GM23338 (cell line): Measurements from ENCODE around the gene IMPG2. TPM values are rescaled to one million over a fixed set of nuclear protein-coding genes. Genes with fewer than 3 reads are reported as not detected.

Experiments used
- ATAC-seq: fragments of 200-7000 bp; cut with Tn5 transposase; 3 replicates; pipeline ENCODE4 v1.9.1; 2020
- DNase-seq: peaks from one replicate; pipeline ENCODE4 v3.0.0-alpha.2; 2015; ENCODE audit warnings: low spot score
- H2AFZ ChIP-seq: fragments of 200-600 bp; sonication (generic); 2 replicates; pipeline ENCODE4 v1.8.0; 2016; ENCODE audit warnings: antibody characterized with exemption, mild to moderate bottlenecking, moderate library complexity
- H3F3A ChIP-seq: fragments of 200-600 bp; sonication (generic); replicated peaks from 2 replicates; pipeline ENCODE4 v1.8.0; 2017; ENCODE audit warnings: antibody characterized with exemption, mixed run types, low read depth
- H3K27ac ChIP-seq: fragments of 200-600 bp; sonication (generic); 2 replicates; pipeline ENCODE4 v1.6.1; 2016; ENCODE audit warnings: low read depth
- H3K27me3 ChIP-seq: fragments of 200-600 bp; sonication (generic); 2 replicates; pipeline ENCODE4 v1.8.0; 2016; ENCODE audit warnings: mild to moderate bottlenecking, mixed run types, moderate library complexity; ENCODE audit not compliant: insufficient read depth
- H3K36me3 ChIP-seq: fragments of 200-600 bp; sonication (generic); 2 replicates; pipeline ENCODE4 v1.8.0; 2016; ENCODE audit warnings: mild to moderate bottlenecking; ENCODE audit not compliant: insufficient read depth
- H3K4me1 ChIP-seq: fragments of 200-600 bp; sonication (generic); 2 replicates; pipeline ENCODE4 v1.8.0; 2016; ENCODE audit warnings: mild to moderate bottlenecking, moderate library complexity; ENCODE audit not compliant: insufficient read depth
- H3K4me2 ChIP-seq: fragments of 200-600 bp; sonication (generic); 2 replicates; pipeline ENCODE4 v1.7.1; 2017; ENCODE audit warnings: mixed run types
- H3K4me3 ChIP-seq: fragments of 200-600 bp; sonication (generic); 2 replicates; pipeline ENCODE4 v1.6.1; 2016; ENCODE audit warnings: mixed run types
- H3K79me2 ChIP-seq: fragments of 200-600 bp; sonication (generic); replicated peaks from 2 replicates; pipeline ENCODE4 v1.8.0; 2017; ENCODE audit warnings: mild to moderate bottlenecking; ENCODE audit not compliant: insufficient read depth
- H3K9me2 ChIP-seq: fragments of 200-600 bp; sonication (generic); 2 replicates; pipeline ENCODE4 v1.8.0; 2017; ENCODE audit not compliant: insufficient read depth
- H4K20me1 ChIP-seq: fragments of 200-600 bp; sonication (generic); replicated peaks from 2 replicates; pipeline ENCODE4 v1.8.0; 2017; ENCODE audit warnings: mild to moderate bottlenecking; ENCODE audit not compliant: insufficient read depth
- H3K27ac Mint-ChIP-seq: 2 replicates; pipeline ENCODE4 v1.8.0; 2020; ENCODE audit warnings: inconsistent platforms, mild to moderate bottlenecking, moderate library complexity, mixed read lengths
- H3K27me3 Mint-ChIP-seq: 3 replicates; pipeline ENCODE4 v1.8.0; 2022; ENCODE audit warnings: low read depth, mild to moderate bottlenecking, moderate library complexity, mixed read lengths, inconsistent platforms; ENCODE audit not compliant: insufficient read depth, poor library complexity
- H3K36me3 Mint-ChIP-seq: 3 replicates; pipeline ENCODE4 v1.8.0; 2021; ENCODE audit warnings: low read depth, mild to moderate bottlenecking, inconsistent platforms, moderate library complexity, mixed read lengths
- H3K4me1 Mint-ChIP-seq: 3 replicates; pipeline ENCODE4 v1.8.0; 2020; ENCODE audit warnings: mild to moderate bottlenecking, inconsistent platforms, mixed read lengths
- H3K4me3 Mint-ChIP-seq: 3 replicates; pipeline ENCODE4 v1.8.0; 2021; ENCODE audit warnings: moderate library complexity, mild to moderate bottlenecking, inconsistent platforms, mixed read lengths
- H3K9me3 Mint-ChIP-seq: 3 replicates; pipeline ENCODE4 v1.8.0; 2020; ENCODE audit warnings: moderate library complexity, mild to moderate bottlenecking, inconsistent platforms, mixed read lengths
- CREB1 ChIP-seq: fragments of 250-450 bp; sonication (Bioruptor Pico); IDR thresholded peaks from 2 replicates; pipeline ENCODE4 v1.5.0; 2020; ENCODE audit warnings: low read depth, mild to moderate bottlenecking, moderate library complexity
- EZH2 ChIP-seq: fragments of 200-600 bp; sonication (generic); IDR thresholded peaks from one replicate; pipeline ENCODE4 v1.8.0; 2017; ENCODE audit warnings: antibody characterized with exemption, mild to moderate bottlenecking, low read depth; ENCODE audit not compliant: unreplicated experiment
- EZH2phosphoT487 ChIP-seq: fragments of 200-600 bp; sonication (generic); IDR thresholded peaks from one replicate; pipeline ENCODE4 v1.8.1; 2018; ENCODE audit warnings: antibody characterized with exemption; ENCODE audit not compliant: unreplicated experiment
- JUNB ChIP-seq: IDR thresholded peaks from one replicate; pipeline ENCODE4 v1.6.1; 2016; ENCODE audit warnings: antibody characterized with exemption; ENCODE audit not compliant: unreplicated experiment
- NANOG ChIP-seq: IDR thresholded peaks from 2 replicates; pipeline ENCODE4 v1.6.1; 2016; ENCODE audit warnings: antibody characterized with exemption, borderline replicate concordance
- POLR2AphosphoS5 ChIP-seq: IDR thresholded peaks from 2 replicates; pipeline ENCODE4 v1.6.1; 2016; ENCODE audit warnings: antibody characterized with exemption, low read depth
- STAT1 ChIP-seq: IDR thresholded peaks from one replicate; pipeline ENCODE4 v1.6.1; 2016; ENCODE audit warnings: antibody characterized with exemption; ENCODE audit not compliant: unreplicated experiment
- ZNF114 ChIP-seq: fragments of 250-450 bp; sonication (Bioruptor Pico); IDR thresholded peaks from 2 replicates; pipeline ENCODE4 v1.5.0; 2020; ENCODE audit warnings: mild to moderate bottlenecking, moderate library complexity
- ZNF331 ChIP-seq: fragments of 250-450 bp; sonication (Bioruptor Pico); IDR thresholded peaks from 2 replicates; pipeline ENCODE4 v1.5.0; 2020; ENCODE audit warnings: low read depth, mild to moderate bottlenecking, moderate library complexity
- polyA plus RNA-seq: library from polyadenylated mRNA; unstranded; fragments of >200 nt; fragmentation: Nextera tagmentation; extraction: Ambion mirVana; gene quantifications from 2 replicates; pipeline ENCODE4 v1.2.1, GENCODE V29; 2016
- total RNA-seq: library from RNA; depleted of rRNA; stranded (reverse); fragments of >200 nt; shearing (Covaris generic); gene quantifications from 2 replicates; pipeline ENCODE4 v1.2.3, GENCODE V29; 2014
- TF ChIP-seq, protein P1 (sequence below): fragments of 250-450 bp; sonication (Bioruptor Pico); IDR thresholded peaks from 2 replicates; pipeline ENCODE4 v1.5.0; 2020; ENCODE audit warnings: mild to moderate bottlenecking, moderate library complexity
- TF ChIP-seq, protein P2 (sequence below): IDR thresholded peaks from one replicate; pipeline ENCODE4 v1.6.1; 2018; ENCODE audit warnings: antibody characterized with exemption; ENCODE audit not compliant: unreplicated experiment
- TF ChIP-seq, protein P3 (sequence below), 2 experiments: fragments of 200-600 bp in 1 of 2; sonication (generic) in 1 of 2; conservative IDR thresholded peaks; 2 replicates each; pipeline versions ENCODE4 v1.5.1 to v1.6.1; 2016 to 2017; ENCODE audit warnings: antibody characterized with exemption in 2 of 2, low read depth in 2 of 2, mild to moderate bottlenecking in 2 of 2, moderate library complexity in 1 of 2

Gene IMPG2
- total and polyA plus RNA-seq, 2 experiments from 2014 or later, result not detected

DNA sequence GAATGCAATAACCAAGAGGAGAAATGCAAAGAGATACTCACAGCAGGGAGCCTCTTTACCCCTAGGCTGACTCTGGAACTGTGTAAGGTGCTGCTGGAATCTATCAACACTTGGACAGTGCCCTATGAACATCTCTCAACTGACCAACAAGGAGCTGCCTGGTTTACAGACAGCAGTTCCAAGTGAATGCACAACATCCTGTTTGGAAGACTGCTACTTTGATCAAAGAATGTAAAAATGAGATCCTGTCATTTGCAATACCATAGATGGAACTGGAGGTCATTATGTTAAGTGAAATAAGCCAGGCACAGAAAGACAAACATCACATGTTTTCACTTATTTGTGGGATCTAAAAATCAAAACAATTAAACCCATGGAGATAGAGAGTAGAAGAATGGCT lies 136.3 kb downstream of the IMPG2 start:
- no peak overlapping the region for H2AFZ ChIP-seq

More for the DNA sequence above, 136.3 kb downstream of the IMPG2 start:
- Mint-ChIP-seq H3K4me1 (no peaks in the 10 kb centered on the region), H3K9me3 (no peaks in the 10 kb centered on the region), H3K4me3 (no peak overlapping the region), H3K27me3 (no peaks in the 10 kb centered on the region), H3K27ac (no peak overlapping the region), H3K36me3 (no peaks in the 10 kb centered on the region)
- DNase-seq (no peak), ATAC-seq (no peak)
- Histone ChIP-seq H3F3A (no peaks in the 10 kb centered on the region), H3K27ac (no peak overlapping the region), H4K20me1 (no peaks in the 10 kb centered on the region), H3K27me3 (no peaks in the 10 kb centered on the region), H3K79me2 (no peaks in the 10 kb centered on the region), H3K36me3 (no peaks in the 10 kb centered on the region), H3K9me2 (peaks cover 10% of the 10 kb centered on the region), H3K4me2 (no peak overlapping the region), H3K4me1 (no peaks in the 10 kb centered on the region), H3K4me3 (no peak overlapping the region)
- TF ChIP-seq NANOG (no peak), ZNF331 (CRISPR knock-in tag) (no peak), EZH2 (no peak), STAT1 (no peak), ZNF114 (CRISPR knock-in tag) (no peak), JUNB (no peak), EZH2phosphoT487 (no peak), CREB1 (CRISPR knock-in tag) (no peak), POLR2AphosphoS5 (no peak)
- TF ChIP-seq, protein P1, sequence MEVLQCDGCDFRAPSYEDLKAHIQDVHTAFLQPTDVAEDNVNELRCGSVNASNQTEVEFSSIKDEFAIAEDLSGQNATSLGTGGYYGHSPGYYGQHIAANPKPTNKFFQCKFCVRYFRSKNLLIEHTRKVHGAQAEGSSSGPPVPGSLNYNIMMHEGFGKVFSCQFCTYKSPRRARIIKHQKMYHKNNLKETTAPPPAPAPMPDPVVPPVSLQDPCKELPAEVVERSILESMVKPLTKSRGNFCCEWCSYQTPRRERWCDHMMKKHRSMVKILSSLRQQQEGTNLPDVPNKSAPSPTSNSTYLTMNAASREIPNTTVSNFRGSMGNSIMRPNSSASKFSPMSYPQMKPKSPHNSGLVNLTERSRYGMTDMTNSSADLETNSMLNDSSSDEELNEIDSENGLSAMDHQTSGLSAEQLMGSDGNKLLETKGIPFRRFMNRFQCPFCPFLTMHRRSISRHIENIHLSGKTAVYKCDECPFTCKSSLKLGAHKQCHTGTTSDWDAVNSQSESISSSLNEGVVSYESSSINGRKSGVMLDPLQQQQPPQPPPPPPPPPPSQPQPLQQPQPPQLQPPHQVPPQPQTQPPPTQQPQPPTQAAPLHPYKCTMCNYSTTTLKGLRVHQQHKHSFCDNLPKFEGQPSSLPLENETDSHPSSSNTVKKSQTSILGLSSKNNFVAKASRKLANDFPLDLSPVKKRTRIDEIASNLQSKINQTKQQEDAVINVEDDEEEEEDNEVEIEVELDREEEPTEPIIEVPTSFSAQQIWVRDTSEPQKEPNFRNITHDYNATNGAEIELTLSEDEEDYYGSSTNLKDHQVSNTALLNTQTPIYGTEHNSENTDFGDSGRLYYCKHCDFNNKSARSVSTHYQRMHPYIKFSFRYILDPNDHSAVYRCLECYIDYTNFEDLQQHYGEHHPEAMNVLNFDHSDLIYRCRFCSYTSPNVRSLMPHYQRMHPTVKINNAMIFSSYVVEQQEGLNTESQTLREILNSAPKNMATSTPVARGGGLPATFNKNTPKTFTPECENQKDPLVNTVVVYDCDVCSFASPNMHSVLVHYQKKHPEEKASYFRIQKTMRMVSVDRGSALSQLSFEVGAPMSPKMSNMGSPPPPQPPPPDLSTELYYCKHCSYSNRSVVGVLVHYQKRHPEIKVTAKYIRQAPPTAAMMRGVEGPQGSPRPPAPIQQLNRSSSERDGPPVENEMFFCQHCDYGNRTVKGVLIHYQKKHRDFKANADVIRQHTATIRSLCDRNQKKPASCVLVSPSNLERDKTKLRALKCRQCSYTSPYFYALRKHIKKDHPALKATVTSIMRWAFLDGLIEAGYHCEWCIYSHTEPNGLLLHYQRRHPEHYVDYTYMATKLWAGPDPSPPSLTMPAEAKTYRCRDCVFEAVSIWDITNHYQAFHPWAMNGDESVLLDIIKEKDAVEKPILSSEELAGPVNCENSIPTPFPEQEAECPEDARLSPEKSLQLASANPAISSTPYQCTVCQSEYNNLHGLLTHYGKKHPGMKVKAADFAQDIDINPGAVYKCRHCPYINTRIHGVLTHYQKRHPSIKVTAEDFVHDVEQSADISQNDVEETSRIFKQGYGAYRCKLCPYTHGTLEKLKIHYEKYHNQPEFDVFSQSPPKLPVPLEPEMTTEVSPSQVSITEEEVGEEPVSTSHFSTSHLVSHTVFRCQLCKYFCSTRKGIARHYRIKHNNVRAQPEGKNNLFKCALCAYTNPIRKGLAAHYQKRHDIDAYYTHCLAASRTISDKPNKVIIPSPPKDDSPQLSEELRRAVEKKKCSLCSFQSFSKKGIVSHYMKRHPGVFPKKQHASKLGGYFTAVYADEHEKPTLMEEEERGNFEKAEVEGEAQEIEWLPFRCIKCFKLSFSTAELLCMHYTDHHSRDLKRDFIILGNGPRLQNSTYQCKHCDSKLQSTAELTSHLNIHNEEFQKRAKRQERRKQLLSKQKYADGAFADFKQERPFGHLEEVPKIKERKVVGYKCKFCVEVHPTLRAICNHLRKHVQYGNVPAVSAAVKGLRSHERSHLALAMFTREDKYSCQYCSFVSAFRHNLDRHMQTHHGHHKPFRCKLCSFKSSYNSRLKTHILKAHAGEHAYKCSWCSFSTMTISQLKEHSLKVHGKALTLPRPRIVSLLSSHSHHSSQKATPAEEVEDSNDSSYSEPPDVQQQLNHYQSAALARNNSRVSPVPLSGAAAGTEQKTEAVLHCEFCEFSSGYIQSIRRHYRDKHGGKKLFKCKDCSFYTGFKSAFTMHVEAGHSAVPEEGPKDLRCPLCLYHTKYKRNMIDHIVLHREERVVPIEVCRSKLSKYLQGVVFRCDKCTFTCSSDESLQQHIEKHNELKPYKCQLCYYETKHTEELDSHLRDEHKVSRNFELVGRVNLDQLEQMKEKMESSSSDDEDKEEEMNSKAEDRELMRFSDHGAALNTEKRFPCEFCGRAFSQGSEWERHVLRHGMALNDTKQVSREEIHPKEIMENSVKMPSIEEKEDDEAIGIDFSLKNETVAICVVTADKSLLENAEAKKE, result no peak
- TF ChIP-seq, protein P2, sequence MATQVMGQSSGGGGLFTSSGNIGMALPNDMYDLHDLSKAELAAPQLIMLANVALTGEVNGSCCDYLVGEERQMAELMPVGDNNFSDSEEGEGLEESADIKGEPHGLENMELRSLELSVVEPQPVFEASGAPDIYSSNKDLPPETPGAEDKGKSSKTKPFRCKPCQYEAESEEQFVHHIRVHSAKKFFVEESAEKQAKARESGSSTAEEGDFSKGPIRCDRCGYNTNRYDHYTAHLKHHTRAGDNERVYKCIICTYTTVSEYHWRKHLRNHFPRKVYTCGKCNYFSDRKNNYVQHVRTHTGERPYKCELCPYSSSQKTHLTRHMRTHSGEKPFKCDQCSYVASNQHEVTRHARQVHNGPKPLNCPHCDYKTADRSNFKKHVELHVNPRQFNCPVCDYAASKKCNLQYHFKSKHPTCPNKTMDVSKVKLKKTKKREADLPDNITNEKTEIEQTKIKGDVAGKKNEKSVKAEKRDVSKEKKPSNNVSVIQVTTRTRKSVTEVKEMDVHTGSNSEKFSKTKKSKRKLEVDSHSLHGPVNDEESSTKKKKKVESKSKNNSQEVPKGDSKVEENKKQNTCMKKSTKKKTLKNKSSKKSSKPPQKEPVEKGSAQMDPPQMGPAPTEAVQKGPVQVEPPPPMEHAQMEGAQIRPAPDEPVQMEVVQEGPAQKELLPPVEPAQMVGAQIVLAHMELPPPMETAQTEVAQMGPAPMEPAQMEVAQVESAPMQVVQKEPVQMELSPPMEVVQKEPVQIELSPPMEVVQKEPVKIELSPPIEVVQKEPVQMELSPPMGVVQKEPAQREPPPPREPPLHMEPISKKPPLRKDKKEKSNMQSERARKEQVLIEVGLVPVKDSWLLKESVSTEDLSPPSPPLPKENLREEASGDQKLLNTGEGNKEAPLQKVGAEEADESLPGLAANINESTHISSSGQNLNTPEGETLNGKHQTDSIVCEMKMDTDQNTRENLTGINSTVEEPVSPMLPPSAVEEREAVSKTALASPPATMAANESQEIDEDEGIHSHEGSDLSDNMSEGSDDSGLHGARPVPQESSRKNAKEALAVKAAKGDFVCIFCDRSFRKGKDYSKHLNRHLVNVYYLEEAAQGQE, result no peak
- TF ChIP-seq, protein P3, sequence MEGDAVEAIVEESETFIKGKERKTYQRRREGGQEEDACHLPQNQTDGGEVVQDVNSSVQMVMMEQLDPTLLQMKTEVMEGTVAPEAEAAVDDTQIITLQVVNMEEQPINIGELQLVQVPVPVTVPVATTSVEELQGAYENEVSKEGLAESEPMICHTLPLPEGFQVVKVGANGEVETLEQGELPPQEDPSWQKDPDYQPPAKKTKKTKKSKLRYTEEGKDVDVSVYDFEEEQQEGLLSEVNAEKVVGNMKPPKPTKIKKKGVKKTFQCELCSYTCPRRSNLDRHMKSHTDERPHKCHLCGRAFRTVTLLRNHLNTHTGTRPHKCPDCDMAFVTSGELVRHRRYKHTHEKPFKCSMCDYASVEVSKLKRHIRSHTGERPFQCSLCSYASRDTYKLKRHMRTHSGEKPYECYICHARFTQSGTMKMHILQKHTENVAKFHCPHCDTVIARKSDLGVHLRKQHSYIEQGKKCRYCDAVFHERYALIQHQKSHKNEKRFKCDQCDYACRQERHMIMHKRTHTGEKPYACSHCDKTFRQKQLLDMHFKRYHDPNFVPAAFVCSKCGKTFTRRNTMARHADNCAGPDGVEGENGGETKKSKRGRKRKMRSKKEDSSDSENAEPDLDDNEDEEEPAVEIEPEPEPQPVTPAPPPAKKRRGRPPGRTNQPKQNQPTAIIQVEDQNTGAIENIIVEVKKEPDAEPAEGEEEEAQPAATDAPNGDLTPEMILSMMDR (conservative IDR thresholded peaks at IDR 0.05; ENCODE audit: low read depth in 2 of 2), result no peak
